Prostate gland (tissue), 2 donors: Measurements from ENCODE around the gene PLEKHA7. TPM values are rescaled to one million over a fixed set of nuclear protein-coding genes. Genes with fewer than 3 reads are reported as not detected.

ENCODE experiments used
- DNase-seq: peaks from one replicate; pipeline ENCODE4 v3.0.0-alpha.2; 2019; ENCODE audit warnings: low spot score
- H3K27ac ChIP-seq, 2 donors: fragments of 200-600 bp; sonication (generic); 2 replicates each; pipeline ENCODE4 v1.5.1; 2017 to 2019
- H3K27me3 ChIP-seq: fragments of 200-600 bp; sonication (generic); replicated peaks from 2 replicates; pipeline ENCODE4 v1.5.1; 2019; ENCODE audit not compliant: insufficient read depth
- H3K36me3 ChIP-seq, 2 donors: fragments of 200-600 bp; sonication (generic); 1 replicate in 1 of 2; 2 replicates in 1 of 2; pipeline versions ENCODE4 v1.5.1 to v1.8.1; 2017 to 2019
- H3K4me1 ChIP-seq: fragments of 200-600 bp; sonication (generic); replicated peaks from 2 replicates; pipeline ENCODE4 v1.5.1; 2019
- H3K4me3 ChIP-seq, 2 donors: fragments of 200-600 bp; sonication (generic); 2 replicates each; pipeline ENCODE4 v1.5.1; 2017 to 2019
- H3K9me3 ChIP-seq: fragments of 200-600 bp; sonication (generic); 2 replicates; pipeline ENCODE4 v1.5.1; 2017
- CTCF ChIP-seq, 4 experiments: fragments of 200-600 bp in 2 of 4; fragments of 450-650 bp in 2 of 4; sonication (generic) in 2 of 4; IDR thresholded peaks; 1 replicate in 3 of 4; 2 replicates in 1 of 4; pipeline ENCODE4 v1.5.1; 2016 to 2019; ENCODE audit warnings: antibody characterized with exemption in 4 of 4, mild to moderate bottlenecking in 2 of 4, moderate library complexity in 2 of 4
- POLR2A ChIP-seq: fragments of 450-650 bp; IDR thresholded peaks from one replicate; pipeline ENCODE4 v1.6.1; 2016; ENCODE audit warnings: antibody characterized with exemption, mild to moderate bottlenecking
- POLR2AphosphoS5 ChIP-seq: sonication (generic); formaldehyde crosslinking; IDR thresholded peaks from one replicate; pipeline ENCODE4 v1.6.1; 2017; ENCODE audit warnings: antibody characterized with exemption
- WGBS: methylation state at CpG from one replicate; pipeline ENCODE4 v1.1.5; 2018; 5-methylcytosine and 5-hydroxymethylcytosine counted together
- intact Hi-C: fragments of 100-400 bp; cut with DNase I; formaldehyde crosslinking; loops from one replicate; pipeline ENCODE4 v1.14.2; 2022
- total RNA-seq, 2 donors: library from RNA; depleted of rRNA; stranded (reverse); fragments of >200 nt; gene quantifications; one replicate each; pipeline ENCODE4 v1.1.0, GENCODE V29; 2016

Gene PLEKHA7
- total RNA-seq, 2 donors from 2014 or later: 14.6 to 38.3 TPM

- Histone ChIP-seq H3K27me3 (no peaks in the 10 kb centered on the region), H3K36me3 (no peaks in the 10 kb centered on the region), H3K27ac (peak overlapping the region in 1 of 2 donors; percentile 5), H3K9me3 (no peaks in the 10 kb centered on the region), H3K4me3 (no peak overlapping the region), H3K4me1 (peaks cover 2% of the 10 kb centered on the region)
- intact Hi-C loops: no loop called here
- no peak for TF ChIP-seq CTCF (IDR thresholded peaks at IDR 0.05)
- TF ChIP-seq POLR2A: no peak
- TF ChIP-seq POLR2AphosphoS5: peak; percentile 79
- 48% methylated on average over 5 of the region's 5 CpGs for WGBS
- DNase-seq: peak; percentile 88
Observed at GRCh38 chr11:16876053-16876752, 138.0 kb downstream of the PLEKHA7 start.

- H3K27ac ChIP-seq: no peak overlapping the region
- intact Hi-C loops: no loop called here
Observed at GRCh38 chr11:16874275-16874975, 139.8 kb downstream of the PLEKHA7 start.

GRCh38 chr11:16873289-16873688 lies 140.9 kb downstream of the PLEKHA7 start:
- intact Hi-C loops: no loop called here
- Histone ChIP-seq H3K4me1 (no peaks in the 10 kb centered on the region), H3K4me3 (no peak overlapping the region), H3K36me3 (no peaks in the 10 kb centered on the region), H3K27ac (no peak overlapping the region), H3K9me3 (no peaks in the 10 kb centered on the region), H3K27me3 (no peaks in the 10 kb centered on the region)
- no peak for TF ChIP-seq CTCF (IDR thresholded peaks at IDR 0.05)
- no peak for TF ChIP-seq POLR2AphosphoS5
- no peak for TF ChIP-seq POLR2A
- 21% methylated on average over 2 of the region's 2 CpGs for WGBS
- DNase-seq: no peak

More at GRCh38 chr11:16874275-16874975, 139.8 kb downstream of the PLEKHA7 start:
- 97% methylated on average over 4 of the region's 4 CpGs for WGBS
- Histone ChIP-seq H3K27me3 (no peaks in the 10 kb centered on the region), H3K4me1 (no peaks in the 10 kb centered on the region), H3K9me3 (no peaks in the 10 kb centered on the region), H3K36me3 (no peaks in the 10 kb centered on the region), H3K4me3 (no peak overlapping the region)
- DNase-seq: no peak
- no peak for TF ChIP-seq POLR2A
- TF ChIP-seq CTCF (IDR thresholded peaks at IDR 0.05): no peak
- no peak for TF ChIP-seq POLR2AphosphoS5

- no peaks in the 10 kb centered on the region for H3K27me3 ChIP-seq
- H3K36me3 ChIP-seq: no peaks in the 10 kb centered on the region
- H3K9me3 ChIP-seq: no peaks in the 10 kb centered on the region
- intact Hi-C loops: no loop called here
- TF ChIP-seq POLR2AphosphoS5: no peak
- no peak for TF ChIP-seq POLR2A
- TF ChIP-seq CTCF (IDR thresholded peaks at IDR 0.05): no peak
- no peak overlapping the region for H3K4me3 ChIP-seq
- WGBS: 43% methylated on average over 5 of the region's 5 CpGs
- no peaks in the 10 kb centered on the region for H3K4me1 ChIP-seq
- no peak for DNase-seq
- H3K27ac ChIP-seq: no peak overlapping the region
Observed at GRCh38 chr11:16871368-16871767, 142.8 kb downstream of the PLEKHA7 start.
